ENCODE data around the gene INTS11. TPM values are rescaled to one million over a fixed set of nuclear protein-coding genes. Genes with fewer than 3 reads are reported as not detected.

INTS11 gene
- total and polyA plus RNA-seq, 10 of the 15 experiments (the other 5 are each of a cell fraction or from before 2014, with no cell fraction given) = 2.5 to 117 (median 77.7) TPM

GRCh38 chr1:1332031-1332755 lies 7.7 kb upstream of the INTS11 start:
- no peaks in the 10 kb centered on the region for H3K9me3 ChIP-seq (replicated peaks; ENCODE audit: control insufficient read depth, insufficient read depth, low read length)
- H3K79me2 ChIP-seq (ENCODE audit: control insufficient read depth, insufficient read depth, low read length) = no peaks in the 10 kb centered on the region
- no peaks in the 10 kb centered on the region for H3K36me3 ChIP-seq (ENCODE audit: control insufficient read depth in 2 of 2, insufficient read depth in 2 of 2, low read length in 1 of 2)
- TF ChIP-seq POLR2A (IDR thresholded peaks at IDR 0.05; ENCODE audit: low read depth, low read length) (peak; percentile 25; the same call in 1 of the 2 replicates), SIX5 (IDR thresholded peaks at IDR 0.05; ENCODE audit: low read depth, low read length, severe bottlenecking) (no peak), POLR2AphosphoS2 (IDR thresholded peaks at IDR 0.05; ENCODE audit: low read depth, low read length) (no peak), KAT2A (conservative IDR thresholded peaks at IDR 0.05; ENCODE audit: control insufficient read depth, low read depth, low read length) (no peak)
- BruUV-seq (replicated peaks) = no TSS peak
- intact Hi-C loops (cut with micrococcal nuclease; ENCODE audit: unreplicated experiment) = no loop called here
- H3K4me3 ChIP-seq = no peak overlapping the region
- no peak overlapping the region for H2AFZ ChIP-seq (ENCODE audit: control insufficient read depth, low read depth, low read length)
- no peak overlapping the region for H3K4me2 ChIP-seq (ENCODE audit: control insufficient read depth, insufficient read depth)
- CTCF ChIA-PET = no interaction called here
- H4K20me1 ChIP-seq (ENCODE audit: control insufficient read depth, insufficient read depth) = no peaks in the 10 kb centered on the region
- H3K27ac ChIP-seq (ENCODE audit: control insufficient read depth, insufficient read depth) = no peak overlapping the region
- in situ Hi-C loops (cut with MboI) = no loop called here
- POLR2A ChIA-PET = no interaction called here
- ATAC-seq (no peak), FAIRE-seq (no peak), DNase-seq (ENCODE audit: low read depth, low spot score) (no peak)
- H3K9ac ChIP-seq (ENCODE audit: control insufficient read depth, insufficient read depth, low read length) = no peak overlapping the region
- SMC1A ChIA-PET (ENCODE audit: uncharacterized antibody, unreplicated experiment) = no interaction called here
- RAD21 ChIA-PET (ENCODE audit: unreplicated experiment) = interaction anchor here (0.6 kb wide), 1 partner anchor 253 kb away, joined by 3 read pairs; no protein-coding TSS in a partner anchor
- H3K27me3 ChIP-seq (replicated peaks in 1 of 2; ENCODE audit: control insufficient read depth in 2 of 2, insufficient read depth in 2 of 2, low read length in 1 of 2) = no peaks in the 10 kb centered on the region
- H3K4me1 ChIP-seq (ENCODE audit: control insufficient read depth, insufficient read depth, low read length) = no peaks in the 10 kb centered on the region
- 89% methylated on average over 55 of the region's 57 CpGs for WGBS (ENCODE audit: insufficient coverage, insufficient replicate concordance, low lambda C conversion rate, missing lambda C conversion rate)

DNA sequence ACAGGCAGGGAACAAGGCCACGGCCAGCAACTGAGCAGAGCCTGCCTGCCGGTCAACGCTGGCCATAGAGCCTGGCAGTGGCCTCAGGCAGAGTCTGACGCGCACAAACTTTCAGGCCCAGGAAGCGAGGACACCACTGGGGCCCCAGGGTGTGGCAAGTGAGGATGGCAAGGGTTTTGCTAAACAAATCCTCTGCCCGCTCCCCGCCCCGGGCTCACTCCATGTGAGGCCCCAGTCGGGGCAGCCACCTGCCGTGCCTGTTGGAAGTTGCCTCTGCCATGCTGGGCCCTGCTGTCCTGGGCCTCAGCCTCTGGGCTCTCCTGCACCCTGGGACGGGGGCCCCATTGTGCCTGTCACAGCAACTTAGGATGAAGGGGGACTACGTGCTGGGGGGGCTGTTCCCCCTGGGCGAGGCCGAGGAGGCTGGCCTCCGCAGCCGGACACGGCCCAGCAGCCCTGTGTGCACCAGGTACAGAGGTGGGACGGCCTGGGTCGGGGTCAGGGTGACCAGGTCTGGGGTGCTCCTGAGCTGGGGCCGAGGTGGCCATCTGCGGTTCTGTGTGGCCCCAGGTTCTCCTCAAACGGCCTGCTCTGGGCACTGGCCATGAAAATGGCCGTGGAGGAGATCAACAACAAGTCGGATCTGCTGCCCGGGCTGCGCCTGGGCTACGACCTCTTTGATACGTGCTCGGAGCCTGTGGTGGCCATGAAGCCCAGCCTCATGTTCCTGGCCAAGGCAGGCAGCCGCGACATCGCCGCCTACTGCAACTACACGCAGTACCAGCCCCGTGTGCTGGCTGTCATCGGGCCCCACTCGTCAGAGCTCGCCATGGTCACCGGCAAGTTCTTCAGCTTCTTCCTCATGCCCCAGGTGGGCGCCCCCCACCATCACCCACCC lies 6.9 kb upstream of the INTS11 start, which contains the start of gene TAS1R3:
TAS1R3 (plus strand) TSS at position 213 of the 898 bp plus-strand sequence; CDS start at position 279, 66 bp downstream.
- FAIRE-seq = no peak
- intact Hi-C loops (cut with micrococcal nuclease; ENCODE audit: unreplicated experiment) = no loop called here

More for the DNA sequence above, 6.9 kb upstream of the INTS11 start, which contains the start of gene TAS1R3:
- ChIA-PET POLR2A (no interaction called here), SMC1A (ENCODE audit: uncharacterized antibody, unreplicated experiment) (no interaction called here), RAD21 (ENCODE audit: unreplicated experiment) (interaction anchor here (0.6 kb wide), 1 partner anchor 254 kb away, joined by 3 read pairs; no protein-coding TSS in a partner anchor), CTCF (no interaction called here)
- in situ Hi-C loops (cut with MboI) = no loop called here
- Histone ChIP-seq H3K27me3 (replicated peaks in 1 of 2; ENCODE audit: control insufficient read depth in 2 of 2, insufficient read depth in 2 of 2, low read length in 1 of 2) (no peaks in the 10 kb centered on the region), H4K20me1 (ENCODE audit: control insufficient read depth, insufficient read depth) (no peaks in the 10 kb centered on the region), H3K4me3 (no peak within 1 kb of the TSS), H3K9ac (ENCODE audit: control insufficient read depth, insufficient read depth, low read length) (no peak within 1 kb of the TSS), H3K4me1 (ENCODE audit: control insufficient read depth, insufficient read depth, low read length) (no peaks in the 10 kb centered on the region), H3K36me3 (ENCODE audit: control insufficient read depth in 2 of 2, insufficient read depth in 2 of 2, low read length in 1 of 2) (no peaks in the 10 kb centered on the region), H3K79me2 (ENCODE audit: control insufficient read depth, insufficient read depth, low read length) (no peaks in the 10 kb centered on the region; the same call in none of the 2 replicates), H3K27ac (ENCODE audit: control insufficient read depth, insufficient read depth) (no peak within 1 kb of the TSS), H3K4me2 (ENCODE audit: control insufficient read depth, insufficient read depth) (no peak within 1 kb of the TSS), H2AFZ (ENCODE audit: control insufficient read depth, low read depth, low read length) (no peak within 1 kb of the TSS), H3K9me3 (replicated peaks; ENCODE audit: control insufficient read depth, insufficient read depth, low read length) (no peaks in the 10 kb centered on the region)
- DNase-seq (ENCODE audit: low read depth, low spot score) (no peak), ATAC-seq (no peak)
- TF ChIP-seq ZNF217 (IDR thresholded peaks at IDR 0.05) = no peak
- TF ChIP-seq POLR2A (IDR thresholded peaks at IDR 0.05; ENCODE audit: low read depth, low read length) = 0 out of 2 replicates have a peak, but pooled peaks have one; percentile 13
- TF ChIP-seq, protein P1, sequence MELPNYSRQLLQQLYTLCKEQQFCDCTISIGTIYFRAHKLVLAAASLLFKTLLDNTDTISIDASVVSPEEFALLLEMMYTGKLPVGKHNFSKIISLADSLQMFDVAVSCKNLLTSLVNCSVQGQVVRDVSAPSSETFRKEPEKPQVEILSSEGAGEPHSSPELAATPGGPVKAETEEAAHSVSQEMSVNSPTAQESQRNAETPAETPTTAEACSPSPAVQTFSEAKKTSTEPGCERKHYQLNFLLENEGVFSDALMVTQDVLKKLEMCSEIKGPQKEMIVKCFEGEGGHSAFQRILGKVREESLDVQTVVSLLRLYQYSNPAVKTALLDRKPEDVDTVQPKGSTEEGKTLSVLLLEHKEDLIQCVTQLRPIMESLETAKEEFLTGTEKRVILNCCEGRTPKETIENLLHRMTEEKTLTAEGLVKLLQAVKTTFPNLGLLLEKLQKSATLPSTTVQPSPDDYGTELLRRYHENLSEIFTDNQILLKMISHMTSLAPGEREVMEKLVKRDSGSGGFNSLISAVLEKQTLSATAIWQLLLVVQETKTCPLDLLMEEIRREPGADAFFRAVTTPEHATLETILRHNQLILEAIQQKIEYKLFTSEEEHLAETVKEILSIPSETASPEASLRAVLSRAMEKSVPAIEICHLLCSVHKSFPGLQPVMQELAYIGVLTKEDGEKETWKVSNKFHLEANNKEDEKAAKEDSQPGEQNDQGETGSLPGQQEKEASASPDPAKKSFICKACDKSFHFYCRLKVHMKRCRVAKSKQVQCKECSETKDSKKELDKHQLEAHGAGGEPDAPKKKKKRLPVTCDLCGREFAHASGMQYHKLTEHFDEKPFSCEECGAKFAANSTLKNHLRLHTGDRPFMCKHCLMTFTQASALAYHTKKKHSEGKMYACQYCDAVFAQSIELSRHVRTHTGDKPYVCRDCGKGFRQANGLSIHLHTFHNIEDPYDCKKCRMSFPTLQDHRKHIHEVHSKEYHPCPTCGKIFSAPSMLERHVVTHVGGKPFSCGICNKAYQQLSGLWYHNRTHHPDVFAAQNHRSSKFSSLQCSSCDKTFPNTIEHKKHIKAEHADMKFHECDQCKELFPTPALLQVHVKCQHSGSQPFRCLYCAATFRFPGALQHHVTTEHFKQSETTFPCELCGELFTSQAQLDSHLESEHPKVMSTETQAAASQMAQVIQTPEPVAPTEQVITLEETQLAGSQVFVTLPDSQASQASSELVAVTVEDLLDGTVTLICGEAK (IDR thresholded peaks at IDR 0.05; ENCODE audit: borderline replicate concordance) = no peak
- BruUV-seq (replicated peaks) = no TSS peak
- WGBS (ENCODE audit: insufficient coverage, insufficient replicate concordance, low lambda C conversion rate, missing lambda C conversion rate) = 52% methylated on average over 36 of the region's 41 CpGs
